GM18505 (cell line): ENCODE results near the gene EXT2.

Source experiments
- ATAC-seq: cut with Tn5 transposase; IDR thresholded peaks from one replicate; pipeline ENCODE4 v1.9.1; 2021; ENCODE audit not compliant: unreplicated experiment
- POLR2A ChIP-seq: IDR thresholded peaks from 4 replicates; pipeline ENCODE4 v1.6.1; 2011; ENCODE audit warnings: borderline replicate concordance; ENCODE audit not compliant: insufficient read depth, insufficient read length; ENCODE audit errors: extremely low read depth

EXT2 gene

GRCh38 chr11:44199816-44200215 is 104.3 kb downstream of the EXT2 start:
- ATAC-seq, result no peak
- TF ChIP-seq POLR2A, result no peak

GRCh38 chr11:44203270-44204043 is 108.0 kb downstream of the EXT2 start:
- TF ChIP-seq POLR2A, result no peak
- ATAC-seq, result no peak

GRCh38 chr11:44205352-44205751 is 109.9 kb downstream of the EXT2 start:
- ATAC-seq, result no peak
- TF ChIP-seq POLR2A, result no peak

- TF ChIP-seq POLR2A, result no peak
- ATAC-seq, result no peak
Measured at GRCh38 chr11:44205836-44206235, 110.4 kb downstream of the EXT2 start.

GRCh38 chr11:44207292-44207691 is 111.8 kb downstream of the EXT2 start:
- no peak for TF ChIP-seq POLR2A
- ATAC-seq, result no peak

- no peak for TF ChIP-seq POLR2A
- no peak for ATAC-seq
Measured at GRCh38 chr11:44208976-44209603, 113.6 kb downstream of the EXT2 start.

GRCh38 chr11:44212128-44212527 is 116.7 kb downstream of the EXT2 start:
- no peak for TF ChIP-seq POLR2A
- no peak for ATAC-seq

- no peak for ATAC-seq
- TF ChIP-seq POLR2A, result no peak
Measured at GRCh38 chr11:44213148-44213547, 117.7 kb downstream of the EXT2 start.

GRCh38 chr11:44217432-44217831 is 122.0 kb downstream of the EXT2 start:
- ATAC-seq, result no peak
- no peak for TF ChIP-seq POLR2A

- no peak for TF ChIP-seq POLR2A
- ATAC-seq, result no peak
Measured at GRCh38 chr11:44219830-44220796, 124.6 kb downstream of the EXT2 start.

- no peak for TF ChIP-seq POLR2A
- no peak for ATAC-seq
Measured at GRCh38 chr11:44221456-44221855, 126.0 kb downstream of the EXT2 start.

- no peak for ATAC-seq
- no peak for TF ChIP-seq POLR2A
Measured at GRCh38 chr11:44221992-44222391, 126.5 kb downstream of the EXT2 start.

- no peak for ATAC-seq
- TF ChIP-seq POLR2A, result no peak
Measured at GRCh38 chr11:44223238-44223637, 127.8 kb downstream of the EXT2 start.
